NB4 (cell line): ENCODE data around the gene AP2B1.

Source experiments
- POLR2A ChIP-seq: IDR thresholded peaks from 2 replicates; pipeline ENCODE4 v1.6.1; 2011; ENCODE audit warnings: mild to moderate bottlenecking; ENCODE audit not compliant: insufficient read length; ENCODE audit errors: extremely low read depth
- TF ChIP-seq, protein P1 (sequence below): IDR thresholded peaks from one replicate; pipeline ENCODE4 v1.5.1; 2012; ENCODE audit warnings: low read depth, low read length

DNA sequence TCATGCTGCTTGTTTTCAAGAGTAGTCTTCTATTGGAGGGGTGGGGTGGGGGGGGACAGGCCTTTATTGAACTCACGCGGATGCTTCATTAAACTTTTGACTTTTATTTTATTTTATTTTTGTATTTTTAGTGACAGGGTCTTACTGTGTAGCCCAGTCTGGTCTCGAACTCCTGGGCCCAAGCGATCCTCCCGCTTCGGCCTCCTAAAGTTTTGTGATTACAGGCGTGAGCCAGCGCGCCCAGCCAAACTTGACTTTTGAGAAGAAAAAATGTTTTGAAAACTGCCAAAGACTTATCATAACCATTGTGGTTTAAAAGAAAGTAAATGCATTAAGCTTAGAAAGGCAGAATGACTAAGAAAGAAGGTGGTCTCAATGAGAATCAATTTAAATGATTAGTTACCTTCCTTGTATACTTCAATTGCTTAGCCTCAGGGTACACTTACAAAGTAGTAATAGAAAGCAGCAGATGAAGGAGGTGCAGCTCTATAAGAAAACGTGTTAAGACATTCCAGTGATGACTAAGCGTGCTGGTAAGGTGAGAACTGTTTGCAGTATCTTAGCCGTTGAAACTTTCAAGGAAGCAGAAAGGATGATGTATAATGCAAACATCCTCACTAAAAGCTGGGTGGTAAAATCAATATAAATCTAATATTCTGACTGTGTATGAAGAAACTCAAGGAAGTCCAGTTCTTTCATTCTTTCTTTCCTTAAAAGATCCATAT lies 1.2 kb downstream of the AP2B1 start:
- TF ChIP-seq, protein P1, sequence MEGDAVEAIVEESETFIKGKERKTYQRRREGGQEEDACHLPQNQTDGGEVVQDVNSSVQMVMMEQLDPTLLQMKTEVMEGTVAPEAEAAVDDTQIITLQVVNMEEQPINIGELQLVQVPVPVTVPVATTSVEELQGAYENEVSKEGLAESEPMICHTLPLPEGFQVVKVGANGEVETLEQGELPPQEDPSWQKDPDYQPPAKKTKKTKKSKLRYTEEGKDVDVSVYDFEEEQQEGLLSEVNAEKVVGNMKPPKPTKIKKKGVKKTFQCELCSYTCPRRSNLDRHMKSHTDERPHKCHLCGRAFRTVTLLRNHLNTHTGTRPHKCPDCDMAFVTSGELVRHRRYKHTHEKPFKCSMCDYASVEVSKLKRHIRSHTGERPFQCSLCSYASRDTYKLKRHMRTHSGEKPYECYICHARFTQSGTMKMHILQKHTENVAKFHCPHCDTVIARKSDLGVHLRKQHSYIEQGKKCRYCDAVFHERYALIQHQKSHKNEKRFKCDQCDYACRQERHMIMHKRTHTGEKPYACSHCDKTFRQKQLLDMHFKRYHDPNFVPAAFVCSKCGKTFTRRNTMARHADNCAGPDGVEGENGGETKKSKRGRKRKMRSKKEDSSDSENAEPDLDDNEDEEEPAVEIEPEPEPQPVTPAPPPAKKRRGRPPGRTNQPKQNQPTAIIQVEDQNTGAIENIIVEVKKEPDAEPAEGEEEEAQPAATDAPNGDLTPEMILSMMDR = no peak
- no peak for TF ChIP-seq POLR2A
